GM23338 (cell line): Measurements from ENCODE around the gene CST9. TPM values are rescaled to one million over a fixed set of nuclear protein-coding genes. Genes with fewer than 3 reads are reported as not detected.
"Not testable (repeated sequence)": the region's sequence is repeated elsewhere in the genome, so short reads cannot be mapped to it uniquely, and the experiment has no call there.

ENCODE experiments used
- ATAC-seq: fragments of 200-7000 bp; cut with Tn5 transposase; 3 replicates; pipeline ENCODE4 v1.9.1; 2020
- DNase-seq: peaks from one replicate; pipeline ENCODE4 v3.0.0-alpha.2; 2015; ENCODE audit warnings: low spot score
- H2AFZ ChIP-seq: fragments of 200-600 bp; sonication (generic); 2 replicates; pipeline ENCODE4 v1.8.0; 2016; ENCODE audit warnings: antibody characterized with exemption, mild to moderate bottlenecking, moderate library complexity
- H3F3A ChIP-seq: fragments of 200-600 bp; sonication (generic); replicated peaks from 2 replicates; pipeline ENCODE4 v1.8.0; 2017; ENCODE audit warnings: antibody characterized with exemption, mixed run types, low read depth
- H3K27ac ChIP-seq: fragments of 200-600 bp; sonication (generic); 2 replicates; pipeline ENCODE4 v1.6.1; 2016; ENCODE audit warnings: low read depth
- H3K27me3 ChIP-seq: fragments of 200-600 bp; sonication (generic); 2 replicates; pipeline ENCODE4 v1.8.0; 2016; ENCODE audit warnings: mild to moderate bottlenecking, mixed run types, moderate library complexity; ENCODE audit not compliant: insufficient read depth
- H3K36me3 ChIP-seq: fragments of 200-600 bp; sonication (generic); 2 replicates; pipeline ENCODE4 v1.8.0; 2016; ENCODE audit warnings: mild to moderate bottlenecking; ENCODE audit not compliant: insufficient read depth
- H3K4me1 ChIP-seq: fragments of 200-600 bp; sonication (generic); 2 replicates; pipeline ENCODE4 v1.8.0; 2016; ENCODE audit warnings: mild to moderate bottlenecking, moderate library complexity; ENCODE audit not compliant: insufficient read depth
- H3K4me2 ChIP-seq: fragments of 200-600 bp; sonication (generic); 2 replicates; pipeline ENCODE4 v1.7.1; 2017; ENCODE audit warnings: mixed run types
- H3K4me3 ChIP-seq: fragments of 200-600 bp; sonication (generic); 2 replicates; pipeline ENCODE4 v1.6.1; 2016; ENCODE audit warnings: mixed run types
- H3K79me2 ChIP-seq: fragments of 200-600 bp; sonication (generic); replicated peaks from 2 replicates; pipeline ENCODE4 v1.8.0; 2017; ENCODE audit warnings: mild to moderate bottlenecking; ENCODE audit not compliant: insufficient read depth
- H3K9me2 ChIP-seq: fragments of 200-600 bp; sonication (generic); 2 replicates; pipeline ENCODE4 v1.8.0; 2017; ENCODE audit not compliant: insufficient read depth
- H4K20me1 ChIP-seq: fragments of 200-600 bp; sonication (generic); replicated peaks from 2 replicates; pipeline ENCODE4 v1.8.0; 2017; ENCODE audit warnings: mild to moderate bottlenecking; ENCODE audit not compliant: insufficient read depth
- H3K27ac Mint-ChIP-seq: 2 replicates; pipeline ENCODE4 v1.8.0; 2020; ENCODE audit warnings: inconsistent platforms, mild to moderate bottlenecking, moderate library complexity, mixed read lengths
- H3K27me3 Mint-ChIP-seq: 3 replicates; pipeline ENCODE4 v1.8.0; 2022; ENCODE audit warnings: low read depth, mild to moderate bottlenecking, moderate library complexity, mixed read lengths, inconsistent platforms; ENCODE audit not compliant: insufficient read depth, poor library complexity
- H3K36me3 Mint-ChIP-seq: 3 replicates; pipeline ENCODE4 v1.8.0; 2021; ENCODE audit warnings: low read depth, mild to moderate bottlenecking, inconsistent platforms, moderate library complexity, mixed read lengths
- H3K4me1 Mint-ChIP-seq: 3 replicates; pipeline ENCODE4 v1.8.0; 2020; ENCODE audit warnings: mild to moderate bottlenecking, inconsistent platforms, mixed read lengths
- H3K4me3 Mint-ChIP-seq: 3 replicates; pipeline ENCODE4 v1.8.0; 2021; ENCODE audit warnings: moderate library complexity, mild to moderate bottlenecking, inconsistent platforms, mixed read lengths
- H3K9me3 Mint-ChIP-seq: 3 replicates; pipeline ENCODE4 v1.8.0; 2020; ENCODE audit warnings: moderate library complexity, mild to moderate bottlenecking, inconsistent platforms, mixed read lengths
- polyA plus RNA-seq: library from polyadenylated mRNA; unstranded; fragments of >200 nt; fragmentation: Nextera tagmentation; extraction: Ambion mirVana; gene quantifications from 2 replicates; pipeline ENCODE4 v1.2.1, GENCODE V29; 2016
- total RNA-seq: library from RNA; depleted of rRNA; stranded (reverse); fragments of >200 nt; shearing (Covaris generic); gene quantifications from 2 replicates; pipeline ENCODE4 v1.2.3, GENCODE V29; 2014
- TF ChIP-seq, protein P1 (sequence below), 2 experiments: fragments of 200-600 bp in 1 of 2; sonication (generic) in 1 of 2; conservative IDR thresholded peaks; 2 replicates each; pipeline versions ENCODE4 v1.5.1 to v1.6.1; 2016 to 2017; ENCODE audit warnings: antibody characterized with exemption in 2 of 2, low read depth in 2 of 2, mild to moderate bottlenecking in 2 of 2, moderate library complexity in 1 of 2
- TF ChIP-seq, protein P2 (sequence below): IDR thresholded peaks from 2 replicates; pipeline ENCODE4 v1.6.1; 2016; ENCODE audit warnings: antibody characterized with exemption

CST9 gene
- total and polyA plus RNA-seq, 2 experiments from 2014 or later = not detected

DNA sequence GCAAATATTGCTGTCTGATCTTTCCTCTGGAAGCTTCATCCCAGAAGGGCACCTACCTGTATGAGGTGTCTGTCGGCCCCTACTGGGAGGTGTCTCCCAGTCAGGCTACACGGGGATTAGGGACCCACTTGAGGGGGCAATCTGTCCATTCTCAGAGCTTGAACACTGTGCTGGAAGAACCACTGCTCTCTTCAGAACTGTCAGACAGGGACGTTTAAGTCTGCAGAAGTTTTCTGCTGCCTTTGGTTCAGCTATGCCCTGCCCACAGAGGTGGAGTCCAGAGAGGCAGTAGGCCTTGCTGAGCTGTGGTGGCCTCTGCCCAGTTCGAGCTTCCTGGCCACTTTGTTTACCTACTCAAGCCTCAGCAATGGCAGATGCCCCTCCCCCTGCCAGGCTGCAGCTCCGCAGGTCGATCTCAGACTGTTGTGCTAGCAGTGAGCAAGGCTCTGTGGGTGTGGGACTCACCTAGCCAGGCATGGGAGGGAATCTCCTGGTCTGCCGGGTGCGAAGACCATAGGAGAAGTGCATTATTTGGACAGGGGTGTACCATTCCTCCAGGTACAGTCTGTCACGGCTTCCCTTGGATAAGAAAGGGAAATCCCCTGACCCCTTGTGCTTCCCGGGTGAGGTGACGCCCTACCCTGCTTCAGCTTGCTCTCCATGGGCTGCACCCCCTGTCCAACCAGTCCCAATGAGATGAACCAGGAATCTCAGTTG lies 15.1 kb upstream of the CST9 start:
- DNase-seq, H3K9me3 Mint-ChIP-seq: not testable (repeated sequence)
- H2AFZ ChIP-seq = peak overlapping the region; percentile 43; the same call in 1 of the 2 replicates

DNA sequence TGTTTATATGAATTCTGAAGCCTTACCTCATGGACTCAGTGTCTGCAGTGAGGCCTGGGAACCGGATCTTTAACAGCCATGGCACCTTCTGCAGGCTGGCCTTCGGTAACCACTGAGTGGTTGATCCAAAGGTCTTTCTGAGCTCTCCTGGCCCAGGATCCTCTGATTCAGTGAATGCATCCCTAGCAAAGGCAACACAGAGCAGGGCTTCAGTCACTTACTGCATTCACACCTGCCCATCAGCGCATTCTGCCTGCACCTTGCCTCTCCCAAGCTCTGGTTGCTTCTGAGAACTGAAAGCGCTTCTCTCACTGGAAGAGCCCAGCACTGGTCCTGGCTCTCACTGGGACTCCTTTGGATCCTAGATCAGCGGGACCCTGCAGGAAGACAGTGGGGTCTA lies 8.4 kb upstream of the CST9 start:
- H3K4me1 ChIP-seq = 0 out of 2 replicates have a peak, but pooled peaks cover 6% of the 10 kb centered on the region
- H3F3A ChIP-seq = no peaks in the 10 kb centered on the region
- no peaks in the 10 kb centered on the region for H3K27me3 ChIP-seq
- H3K9me2 ChIP-seq = no peaks in the 10 kb centered on the region
- Mint-ChIP-seq H3K4me3 (no peak overlapping the region), H3K36me3 (no peaks in the 10 kb centered on the region), H3K27ac (no peak overlapping the region), H3K4me1 (peaks cover 8% of the 10 kb centered on the region), H3K9me3 (no peaks in the 10 kb centered on the region), H3K27me3 (peaks cover 2% of the 10 kb centered on the region)
- H3K79me2 ChIP-seq = no peaks in the 10 kb centered on the region
- H4K20me1 ChIP-seq = no peaks in the 10 kb centered on the region
- TF ChIP-seq, protein P1, sequence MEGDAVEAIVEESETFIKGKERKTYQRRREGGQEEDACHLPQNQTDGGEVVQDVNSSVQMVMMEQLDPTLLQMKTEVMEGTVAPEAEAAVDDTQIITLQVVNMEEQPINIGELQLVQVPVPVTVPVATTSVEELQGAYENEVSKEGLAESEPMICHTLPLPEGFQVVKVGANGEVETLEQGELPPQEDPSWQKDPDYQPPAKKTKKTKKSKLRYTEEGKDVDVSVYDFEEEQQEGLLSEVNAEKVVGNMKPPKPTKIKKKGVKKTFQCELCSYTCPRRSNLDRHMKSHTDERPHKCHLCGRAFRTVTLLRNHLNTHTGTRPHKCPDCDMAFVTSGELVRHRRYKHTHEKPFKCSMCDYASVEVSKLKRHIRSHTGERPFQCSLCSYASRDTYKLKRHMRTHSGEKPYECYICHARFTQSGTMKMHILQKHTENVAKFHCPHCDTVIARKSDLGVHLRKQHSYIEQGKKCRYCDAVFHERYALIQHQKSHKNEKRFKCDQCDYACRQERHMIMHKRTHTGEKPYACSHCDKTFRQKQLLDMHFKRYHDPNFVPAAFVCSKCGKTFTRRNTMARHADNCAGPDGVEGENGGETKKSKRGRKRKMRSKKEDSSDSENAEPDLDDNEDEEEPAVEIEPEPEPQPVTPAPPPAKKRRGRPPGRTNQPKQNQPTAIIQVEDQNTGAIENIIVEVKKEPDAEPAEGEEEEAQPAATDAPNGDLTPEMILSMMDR (conservative IDR thresholded peaks at IDR 0.05; ENCODE audit: low read depth in 2 of 2) = no peak
- H3K27ac ChIP-seq = no peak overlapping the region
- no peak overlapping the region for H3K4me2 ChIP-seq
- DNase-seq = no peak
- no peaks in the 10 kb centered on the region for H3K36me3 ChIP-seq
- H2AFZ ChIP-seq = 0 out of 2 replicates have a peak overlapping the region, but pooled peaks have one; percentile 38
- no peak overlapping the region for H3K4me3 ChIP-seq
- ATAC-seq = no peak

More for the DNA sequence above, 15.1 kb upstream of the CST9 start:
- not testable (repeated sequence) for H3K9me2 ChIP-seq, H3K4me1 Mint-ChIP-seq, H3K4me3 Mint-ChIP-seq, H3K36me3 ChIP-seq, H4K20me1 ChIP-seq, H3K27me3 Mint-ChIP-seq, H3K27ac ChIP-seq, H3K27ac Mint-ChIP-seq, H3K4me1 ChIP-seq, H3K4me2 ChIP-seq, H3F3A ChIP-seq, H3K27me3 ChIP-seq, H3K4me3 ChIP-seq, ATAC-seq, H3K79me2 ChIP-seq, H3K36me3 Mint-ChIP-seq

GRCh38 chr20:23613676-23614075 lies 8.0 kb upstream of the CST9 start:
- peaks cover 2% of the 10 kb centered on the region for H3K27me3 Mint-ChIP-seq
- H3K36me3 ChIP-seq = no peaks in the 10 kb centered on the region
- no peak overlapping the region for H3K27ac Mint-ChIP-seq
- H4K20me1 ChIP-seq = no peaks in the 10 kb centered on the region
- no peak for DNase-seq
- H3K4me3 Mint-ChIP-seq = no peak overlapping the region
- no peak overlapping the region for H3K4me2 ChIP-seq
- no peak overlapping the region for H3K27ac ChIP-seq
- H3F3A ChIP-seq = no peaks in the 10 kb centered on the region
- TF ChIP-seq, protein P2, sequence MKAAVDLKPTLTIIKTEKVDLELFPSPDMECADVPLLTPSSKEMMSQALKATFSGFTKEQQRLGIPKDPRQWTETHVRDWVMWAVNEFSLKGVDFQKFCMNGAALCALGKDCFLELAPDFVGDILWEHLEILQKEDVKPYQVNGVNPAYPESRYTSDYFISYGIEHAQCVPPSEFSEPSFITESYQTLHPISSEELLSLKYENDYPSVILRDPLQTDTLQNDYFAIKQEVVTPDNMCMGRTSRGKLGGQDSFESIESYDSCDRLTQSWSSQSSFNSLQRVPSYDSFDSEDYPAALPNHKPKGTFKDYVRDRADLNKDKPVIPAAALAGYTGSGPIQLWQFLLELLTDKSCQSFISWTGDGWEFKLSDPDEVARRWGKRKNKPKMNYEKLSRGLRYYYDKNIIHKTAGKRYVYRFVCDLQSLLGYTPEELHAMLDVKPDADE = no peak
- H3K4me3 ChIP-seq = no peak overlapping the region
- no peaks in the 10 kb centered on the region for H3K79me2 ChIP-seq
- H2AFZ ChIP-seq = no peak overlapping the region
- peaks cover 12% of the 10 kb centered on the region for H3K4me1 Mint-ChIP-seq
- no peak for ATAC-seq
- peaks cover 6% of the 10 kb centered on the region; the same call in 1 of the 2 replicates for H3K4me1 ChIP-seq
- no peaks in the 10 kb centered on the region for H3K9me2 ChIP-seq
- no peaks in the 10 kb centered on the region for H3K27me3 ChIP-seq
- no peaks in the 10 kb centered on the region for H3K36me3 Mint-ChIP-seq
- H3K9me3 Mint-ChIP-seq = no peaks in the 10 kb centered on the region
